ENCODE measurements around the gene GRM5. TPM values are rescaled to one million over a fixed set of nuclear protein-coding genes. Genes with fewer than 3 reads are reported as not detected.

Gene GRM5
- polyA plus RNA-seq, 2 donors = 0.02 TPM; not detected in 1

GRCh38 chr11:88692306-88693086, 373.3 kb downstream of the GRM5 start:
- no peaks in the 10 kb centered on the region for H3K4me1 ChIP-seq (ENCODE audit: control insufficient read depth in 2 of 2, insufficient read depth in 2 of 2, low read length in 1 of 2)
- no peak overlapping the region for H3K4me3 ChIP-seq (ENCODE audit: low read depth in 1 of 2, low read length in 2 of 2)
- H3K9me3 ChIP-seq (ENCODE audit: control insufficient read depth in 2 of 2, insufficient read depth in 1 of 2, low read depth in 1 of 2, low read length in 1 of 2) = no peaks in the 10 kb centered on the region
- 76% methylated on average over 4 of the region's 4 CpGs for WGBS, 2 donors
- no peaks in the 10 kb centered on the region for H3K36me3 ChIP-seq (ENCODE audit: control insufficient read depth in 2 of 2, insufficient read depth in 2 of 2, low read length in 1 of 2)
- H3K27ac ChIP-seq (ENCODE audit: low read depth in 2 of 2, low read length in 1 of 2) = no peak overlapping the region
- no peaks in the 10 kb centered on the region for H3K27me3 ChIP-seq (ENCODE audit: control insufficient read depth in 1 of 2, insufficient read depth in 2 of 2, low read length in 2 of 2)

DNA sequence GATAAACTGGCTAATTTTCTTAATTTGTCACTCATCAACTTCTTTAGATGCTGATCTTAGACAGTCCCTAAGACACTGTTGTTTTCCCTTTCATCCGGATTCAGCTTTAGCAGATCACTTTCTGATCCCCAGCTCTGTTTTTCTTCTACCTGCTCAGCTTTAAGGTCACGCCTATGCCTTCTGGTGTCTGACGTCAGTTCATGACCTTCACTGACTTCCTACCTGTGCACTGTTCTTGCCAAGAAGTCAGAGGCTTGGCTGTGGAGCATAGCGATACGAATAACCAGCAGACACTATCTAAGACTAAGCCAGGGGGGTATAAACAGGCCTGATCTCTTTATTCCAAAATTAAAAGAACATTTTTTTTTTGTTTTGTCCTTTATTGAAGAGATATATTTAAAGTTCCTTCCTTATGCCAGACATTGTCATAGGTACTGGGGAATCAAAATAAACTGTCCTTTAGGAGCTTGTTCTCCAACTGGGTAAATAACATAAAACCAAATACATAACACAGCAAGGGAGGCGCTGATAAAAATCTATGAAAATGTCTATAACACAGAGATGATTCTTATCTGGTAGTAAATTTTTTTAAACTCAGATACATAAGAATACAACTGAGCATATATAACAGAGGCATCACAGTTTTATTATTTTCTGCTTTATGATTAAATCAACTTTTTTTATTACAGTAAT, 376.1 kb downstream of the GRM5 start:
- WGBS, 2 donors = 41 to 51% methylated on average over 6 of the region's 6 CpGs
- Histone ChIP-seq H3K36me3 (ENCODE audit: control insufficient read depth in 2 of 2, insufficient read depth in 2 of 2, low read length in 1 of 2) (no peaks in the 10 kb centered on the region), H3K4me1 (ENCODE audit: control insufficient read depth in 2 of 2, insufficient read depth in 2 of 2, low read length in 1 of 2) (no peaks in the 10 kb centered on the region), H3K9me3 (ENCODE audit: control insufficient read depth in 2 of 2, insufficient read depth in 1 of 2, low read depth in 1 of 2, low read length in 1 of 2) (no peaks in the 10 kb centered on the region), H3K4me3 (ENCODE audit: low read depth in 1 of 2, low read length in 2 of 2) (no peak overlapping the region), H3K27me3 (ENCODE audit: control insufficient read depth in 1 of 2, insufficient read depth in 2 of 2, low read length in 2 of 2) (no peaks in the 10 kb centered on the region), H3K27ac (ENCODE audit: low read depth in 2 of 2, low read length in 1 of 2) (no peak overlapping the region)

DNA sequence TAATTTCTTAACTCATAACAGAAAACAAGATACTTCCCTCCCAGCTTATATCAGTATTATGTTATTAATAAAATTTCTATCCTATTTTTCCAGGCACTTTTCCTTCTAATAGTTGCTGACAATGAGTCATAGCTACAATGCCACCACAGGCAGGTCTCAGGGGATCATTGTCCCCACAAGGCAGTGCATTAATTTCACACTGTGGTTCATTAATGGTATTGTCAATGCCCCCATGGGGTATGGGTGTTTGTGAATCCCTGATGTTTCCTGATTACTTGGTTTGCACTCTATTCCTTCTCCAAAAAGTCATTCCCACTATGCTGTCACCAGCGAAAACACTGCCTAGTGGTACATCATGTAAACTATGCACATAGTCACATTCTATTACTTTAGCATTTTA, 382.8 kb downstream of the GRM5 start:
- H3K4me3 ChIP-seq (ENCODE audit: low read depth in 1 of 2, low read length in 2 of 2) = no peak overlapping the region
- no peaks in the 10 kb centered on the region for H3K4me1 ChIP-seq (ENCODE audit: control insufficient read depth in 2 of 2, insufficient read depth in 2 of 2, low read length in 1 of 2)
- no peak overlapping the region for H3K27ac ChIP-seq (ENCODE audit: low read depth in 2 of 2, low read length in 1 of 2)
- H3K36me3 ChIP-seq (ENCODE audit: control insufficient read depth in 2 of 2, insufficient read depth in 2 of 2, low read length in 1 of 2) = no peaks in the 10 kb centered on the region
- 84 to 94% methylated on average over 1 of the region's 1 CpG for WGBS, 2 donors
- no peaks in the 10 kb centered on the region for H3K27me3 ChIP-seq (ENCODE audit: control insufficient read depth in 1 of 2, insufficient read depth in 2 of 2, low read length in 2 of 2)
- no peaks in the 10 kb centered on the region for H3K9me3 ChIP-seq (ENCODE audit: control insufficient read depth in 2 of 2, insufficient read depth in 1 of 2, low read depth in 1 of 2, low read length in 1 of 2)

- Histone ChIP-seq H3K27ac (ENCODE audit: low read depth in 2 of 2, low read length in 1 of 2) (no peak overlapping the region), H3K27me3 (ENCODE audit: control insufficient read depth in 1 of 2, insufficient read depth in 2 of 2, low read length in 2 of 2) (no peaks in the 10 kb centered on the region), H3K9me3 (ENCODE audit: control insufficient read depth in 2 of 2, insufficient read depth in 1 of 2, low read depth in 1 of 2, low read length in 1 of 2) (no peaks in the 10 kb centered on the region), H3K4me3 (ENCODE audit: low read depth in 1 of 2, low read length in 2 of 2) (no peak overlapping the region), H3K4me1 (ENCODE audit: control insufficient read depth in 2 of 2, insufficient read depth in 2 of 2, low read length in 1 of 2) (no peaks in the 10 kb centered on the region), H3K36me3 (ENCODE audit: control insufficient read depth in 2 of 2, insufficient read depth in 2 of 2, low read length in 1 of 2) (no peaks in the 10 kb centered on the region)
- 72 to 78% methylated on average over 1 of the region's 1 CpG for WGBS, 2 donors
Observed at GRCh38 chr11:88680806-88681205, 385.0 kb downstream of the GRM5 start.

DNA sequence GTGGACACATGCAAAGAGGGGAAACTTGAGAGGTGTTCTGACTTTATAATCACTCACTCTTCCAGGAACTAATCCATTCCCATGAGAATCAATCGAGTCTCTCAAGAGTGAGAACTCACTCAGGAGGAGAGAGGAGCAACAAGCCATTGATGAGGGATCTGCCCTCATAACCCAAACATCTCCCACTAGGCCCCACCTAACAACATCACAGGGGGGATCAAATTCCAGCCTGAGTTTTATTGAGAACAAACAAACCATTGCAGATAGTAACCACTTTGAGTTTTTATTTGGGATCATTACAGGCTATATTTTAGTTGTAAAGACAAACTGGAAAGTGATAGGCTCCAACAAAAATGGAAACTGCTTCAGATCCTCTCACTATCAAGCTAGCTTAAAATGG, 399.4 kb downstream of the GRM5 start:
- 53 to 64% methylated on average over 1 of the region's 1 CpG for WGBS, 2 donors
- H3K27ac ChIP-seq (ENCODE audit: low read depth in 2 of 2, low read length in 1 of 2) = no peak overlapping the region
- no peaks in the 10 kb centered on the region for H3K36me3 ChIP-seq (ENCODE audit: control insufficient read depth in 2 of 2, insufficient read depth in 2 of 2, low read length in 1 of 2)
- no peaks in the 10 kb centered on the region for H3K9me3 ChIP-seq (ENCODE audit: control insufficient read depth in 2 of 2, insufficient read depth in 1 of 2, low read depth in 1 of 2, low read length in 1 of 2)
- H3K4me3 ChIP-seq (ENCODE audit: low read depth in 1 of 2, low read length in 2 of 2) = no peak overlapping the region
- H3K27me3 ChIP-seq (ENCODE audit: control insufficient read depth in 1 of 2, insufficient read depth in 2 of 2, low read length in 2 of 2) = no peaks in the 10 kb centered on the region
- H3K4me1 ChIP-seq (ENCODE audit: control insufficient read depth in 2 of 2, insufficient read depth in 2 of 2, low read length in 1 of 2) = no peaks in the 10 kb centered on the region

- H3K27me3 ChIP-seq (ENCODE audit: control insufficient read depth in 1 of 2, insufficient read depth in 2 of 2, low read length in 2 of 2) = no peaks in the 10 kb centered on the region
- no peaks in the 10 kb centered on the region for H3K36me3 ChIP-seq (ENCODE audit: control insufficient read depth in 2 of 2, insufficient read depth in 2 of 2, low read length in 1 of 2)
- no peak overlapping the region for H3K27ac ChIP-seq (ENCODE audit: low read depth in 2 of 2, low read length in 1 of 2)
- no peak overlapping the region for H3K4me3 ChIP-seq (ENCODE audit: low read depth in 1 of 2, low read length in 2 of 2)
- no peaks in the 10 kb centered on the region for H3K9me3 ChIP-seq (ENCODE audit: control insufficient read depth in 2 of 2, insufficient read depth in 1 of 2, low read depth in 1 of 2, low read length in 1 of 2)
- WGBS, 2 donors = 24 to 27% methylated on average over 1 of the region's 1 CpG
- H3K4me1 ChIP-seq (ENCODE audit: control insufficient read depth in 2 of 2, insufficient read depth in 2 of 2, low read length in 1 of 2) = no peaks in the 10 kb centered on the region
Observed at GRCh38 chr11:88657076-88657738, 408.6 kb downstream of the GRM5 start.

DNA sequence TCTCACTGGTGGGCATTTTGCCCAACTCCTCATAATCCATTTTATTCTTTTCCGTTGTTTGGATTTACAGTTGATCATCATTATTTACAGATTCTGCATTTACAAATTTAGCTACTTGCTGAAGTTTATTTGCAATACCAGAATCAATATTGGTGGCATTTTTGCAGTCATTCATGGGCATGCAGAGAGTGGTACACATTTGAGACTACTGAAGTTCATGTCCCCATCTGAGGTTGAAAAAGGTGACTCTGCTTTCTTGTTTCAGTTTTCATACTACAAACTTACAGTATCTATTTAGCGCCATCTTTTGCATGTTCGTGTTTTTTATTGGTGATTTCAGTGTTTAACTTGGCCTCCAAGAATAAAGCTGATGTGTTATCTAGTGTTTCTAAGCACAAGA, 409.5 kb downstream of the GRM5 start:
- H3K9me3 ChIP-seq (ENCODE audit: control insufficient read depth in 2 of 2, insufficient read depth in 1 of 2, low read depth in 1 of 2, low read length in 1 of 2) = no peaks in the 10 kb centered on the region
- no peaks in the 10 kb centered on the region for H3K27me3 ChIP-seq (ENCODE audit: control insufficient read depth in 1 of 2, insufficient read depth in 2 of 2, low read length in 2 of 2)
- no peaks in the 10 kb centered on the region for H3K4me1 ChIP-seq (ENCODE audit: control insufficient read depth in 2 of 2, insufficient read depth in 2 of 2, low read length in 1 of 2)
- no peak overlapping the region for H3K4me3 ChIP-seq (ENCODE audit: low read depth in 1 of 2, low read length in 2 of 2)
- no peak overlapping the region for H3K27ac ChIP-seq (ENCODE audit: low read depth in 2 of 2, low read length in 1 of 2)
- 88% methylated on average over 3 of the region's 3 CpGs for WGBS, 2 donors
- no peaks in the 10 kb centered on the region for H3K36me3 ChIP-seq (ENCODE audit: control insufficient read depth in 2 of 2, insufficient read depth in 2 of 2, low read length in 1 of 2)

- H3K27ac ChIP-seq (ENCODE audit: low read depth in 2 of 2, low read length in 1 of 2) = no peak overlapping the region
- no peaks in the 10 kb centered on the region for H3K9me3 ChIP-seq (ENCODE audit: control insufficient read depth in 2 of 2, insufficient read depth in 1 of 2, low read depth in 1 of 2, low read length in 1 of 2)
- no peak overlapping the region for H3K4me3 ChIP-seq (ENCODE audit: low read depth in 1 of 2, low read length in 2 of 2)
- no peaks in the 10 kb centered on the region for H3K36me3 ChIP-seq (ENCODE audit: control insufficient read depth in 2 of 2, insufficient read depth in 2 of 2, low read length in 1 of 2)
- no peaks in the 10 kb centered on the region for H3K4me1 ChIP-seq (ENCODE audit: control insufficient read depth in 2 of 2, insufficient read depth in 2 of 2, low read length in 1 of 2)
- no peaks in the 10 kb centered on the region for H3K27me3 ChIP-seq (ENCODE audit: control insufficient read depth in 1 of 2, insufficient read depth in 2 of 2, low read length in 2 of 2)
Observed at GRCh38 chr11:88655656-88656055, 410.1 kb downstream of the GRM5 start.

DNA sequence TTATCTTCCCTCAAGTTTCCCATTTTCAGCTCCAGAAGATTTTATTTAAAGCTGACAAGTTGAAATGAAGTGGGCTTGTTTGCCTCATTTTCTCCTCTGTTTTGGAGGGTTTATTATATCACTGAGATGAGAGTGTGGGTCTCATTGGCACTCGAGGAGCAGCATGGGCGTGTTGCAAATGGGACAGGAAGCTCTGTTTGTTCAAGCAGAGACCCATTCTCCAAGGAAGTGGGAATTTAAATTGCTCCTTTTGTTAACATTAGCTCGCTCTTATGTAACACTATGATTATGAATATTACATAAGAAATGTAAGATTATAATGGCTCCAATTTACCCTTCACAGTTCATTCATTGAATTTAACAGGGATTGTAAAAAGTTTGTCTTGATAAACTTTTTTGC, 410.6 kb downstream of the GRM5 start:
- H3K4me1 ChIP-seq (ENCODE audit: control insufficient read depth in 2 of 2, insufficient read depth in 2 of 2, low read length in 1 of 2) = no peaks in the 10 kb centered on the region
- no peak overlapping the region for H3K4me3 ChIP-seq (ENCODE audit: low read depth in 1 of 2, low read length in 2 of 2)
- no peaks in the 10 kb centered on the region for H3K27me3 ChIP-seq (ENCODE audit: control insufficient read depth in 1 of 2, insufficient read depth in 2 of 2, low read length in 2 of 2)
- H3K9me3 ChIP-seq (ENCODE audit: control insufficient read depth in 2 of 2, insufficient read depth in 1 of 2, low read depth in 1 of 2, low read length in 1 of 2) = no peaks in the 10 kb centered on the region
- H3K27ac ChIP-seq (ENCODE audit: low read depth in 2 of 2, low read length in 1 of 2) = no peak overlapping the region
- H3K36me3 ChIP-seq (ENCODE audit: control insufficient read depth in 2 of 2, insufficient read depth in 2 of 2, low read length in 1 of 2) = no peaks in the 10 kb centered on the region
- 41 to 53% methylated on average over 3 of the region's 3 CpGs for WGBS, 2 donors

Measured in esophagus (tissue), 2 donors.